ENCODE results near the gene PSORS1C2. TPM values are rescaled to one million over a fixed set of nuclear protein-coding genes. Genes with fewer than 3 reads are reported as not detected.
"Not testable (repeated sequence)": the region's sequence is repeated elsewhere in the genome, so short reads cannot be mapped to it uniquely, and the experiment has no call there.

PSORS1C2 gene
- total RNA-seq, 1 donor from 2014 or later = not detected

DNA sequence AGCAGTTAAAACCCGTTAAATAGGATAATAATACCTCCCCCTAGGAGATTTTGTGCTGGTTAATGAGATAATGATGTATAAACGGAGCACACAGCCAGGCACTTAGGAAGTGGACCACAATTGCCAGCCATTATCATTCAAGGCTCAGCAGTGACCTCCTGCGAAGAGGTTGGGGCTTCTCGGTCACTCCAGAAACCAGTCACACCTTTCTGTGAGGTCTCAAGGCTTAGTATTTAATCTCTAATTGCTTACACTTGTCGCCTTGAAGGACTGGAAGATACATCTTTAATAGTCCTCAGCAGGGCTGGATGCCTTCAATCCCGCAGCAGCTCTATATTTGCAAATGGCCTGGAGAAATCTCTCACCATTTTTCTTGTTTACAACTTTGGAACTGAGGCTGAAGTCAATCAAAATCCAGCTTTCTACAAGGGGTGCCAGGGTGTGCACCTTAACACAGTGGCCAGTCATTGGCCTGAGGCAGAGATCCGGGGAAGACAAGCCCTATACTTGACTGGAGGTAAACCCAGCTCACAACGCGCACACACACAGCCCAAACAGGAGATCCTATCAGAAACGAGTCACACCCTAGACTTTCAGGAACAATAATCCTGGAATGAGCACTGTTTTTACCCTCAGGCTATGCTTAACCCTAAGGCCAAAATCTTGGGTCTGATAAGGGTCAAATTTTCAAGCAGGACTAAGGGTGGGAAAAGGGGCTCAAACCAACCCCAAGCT, 30.4 kb upstream of the PSORS1C2 start:
- DNase-seq (ENCODE audit: extremely low spot score, unreplicated experiment) = no peak
- Mint-ChIP-seq H3K4me3 (no peak overlapping the region), H3K4me1 (ENCODE audit: unreplicated experiment) (peaks cover 13% of the 10 kb centered on the region), H3K36me3 (no peaks in the 10 kb centered on the region), H3K9me3 (no peaks in the 10 kb centered on the region), H3K27ac (no peak overlapping the region), H3K27me3 (peaks cover 22% of the 10 kb centered on the region)
- TF ChIP-seq, protein P1, sequence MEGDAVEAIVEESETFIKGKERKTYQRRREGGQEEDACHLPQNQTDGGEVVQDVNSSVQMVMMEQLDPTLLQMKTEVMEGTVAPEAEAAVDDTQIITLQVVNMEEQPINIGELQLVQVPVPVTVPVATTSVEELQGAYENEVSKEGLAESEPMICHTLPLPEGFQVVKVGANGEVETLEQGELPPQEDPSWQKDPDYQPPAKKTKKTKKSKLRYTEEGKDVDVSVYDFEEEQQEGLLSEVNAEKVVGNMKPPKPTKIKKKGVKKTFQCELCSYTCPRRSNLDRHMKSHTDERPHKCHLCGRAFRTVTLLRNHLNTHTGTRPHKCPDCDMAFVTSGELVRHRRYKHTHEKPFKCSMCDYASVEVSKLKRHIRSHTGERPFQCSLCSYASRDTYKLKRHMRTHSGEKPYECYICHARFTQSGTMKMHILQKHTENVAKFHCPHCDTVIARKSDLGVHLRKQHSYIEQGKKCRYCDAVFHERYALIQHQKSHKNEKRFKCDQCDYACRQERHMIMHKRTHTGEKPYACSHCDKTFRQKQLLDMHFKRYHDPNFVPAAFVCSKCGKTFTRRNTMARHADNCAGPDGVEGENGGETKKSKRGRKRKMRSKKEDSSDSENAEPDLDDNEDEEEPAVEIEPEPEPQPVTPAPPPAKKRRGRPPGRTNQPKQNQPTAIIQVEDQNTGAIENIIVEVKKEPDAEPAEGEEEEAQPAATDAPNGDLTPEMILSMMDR (conservative IDR thresholded peaks at IDR 0.05) = no peak

DNA sequence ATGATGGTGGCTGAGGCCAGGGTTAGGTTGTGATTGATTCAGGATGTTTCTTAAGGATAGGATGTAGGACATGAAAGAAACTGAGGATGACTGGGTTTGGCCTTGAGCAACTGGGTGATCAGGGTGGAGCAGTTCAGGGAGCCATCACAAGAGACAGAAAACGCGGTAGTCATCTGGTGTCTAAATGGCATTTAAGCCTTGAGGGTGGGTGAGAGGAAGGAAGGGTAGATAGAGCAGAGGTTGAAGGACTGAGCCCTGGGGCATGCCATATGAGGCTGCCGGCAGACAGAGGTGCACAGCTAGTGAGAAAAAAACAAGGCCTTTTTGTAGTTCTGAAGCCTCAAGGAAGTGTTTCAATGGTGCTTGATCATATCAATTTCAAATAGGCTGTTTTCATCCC, 29.7 kb upstream of the PSORS1C2 start:
- DNase-seq (ENCODE audit: extremely low spot score, unreplicated experiment) = no peak
- Mint-ChIP-seq H3K9me3 (no peaks in the 10 kb centered on the region), H3K27me3 (peaks cover 22% of the 10 kb centered on the region), H3K4me1 (ENCODE audit: unreplicated experiment) (peaks cover 13% of the 10 kb centered on the region), H3K27ac (no peak overlapping the region), H3K36me3 (no peaks in the 10 kb centered on the region), H3K4me3 (no peak overlapping the region)
- TF ChIP-seq, protein P1 (conservative IDR thresholded peaks at IDR 0.05) = no peak

DNA sequence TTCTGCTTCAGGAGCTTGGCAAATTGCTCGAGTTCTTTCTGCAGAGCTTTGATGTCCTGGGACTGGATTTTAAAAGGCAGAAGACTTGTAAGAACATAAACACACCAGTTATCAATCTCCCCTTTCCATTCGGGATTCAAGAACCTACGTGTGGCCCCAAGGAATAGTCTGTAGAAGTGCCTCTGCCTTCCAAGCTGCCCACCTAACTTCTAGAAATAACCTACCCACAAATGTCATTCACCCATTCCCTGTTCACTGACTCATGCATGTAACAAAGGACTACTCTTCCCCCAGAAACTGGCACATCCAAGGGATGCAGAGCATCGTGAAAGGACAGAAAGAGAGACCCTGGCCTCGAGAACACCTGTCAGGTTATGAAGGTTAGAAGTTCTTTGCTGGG, 27.1 kb upstream of the PSORS1C2 start:
- Mint-ChIP-seq H3K36me3 (peaks cover 4% of the 10 kb centered on the region), H3K4me3 (no peak overlapping the region), H3K4me1 (ENCODE audit: unreplicated experiment) (peaks cover 4% of the 10 kb centered on the region), H3K27me3 (peaks cover 15% of the 10 kb centered on the region), H3K9me3 (no peaks in the 10 kb centered on the region), H3K27ac (no peak overlapping the region)
- no peak for DNase-seq (ENCODE audit: extremely low spot score, unreplicated experiment)
- TF ChIP-seq, protein P1 (conservative IDR thresholded peaks at IDR 0.05) = no peak

DNA sequence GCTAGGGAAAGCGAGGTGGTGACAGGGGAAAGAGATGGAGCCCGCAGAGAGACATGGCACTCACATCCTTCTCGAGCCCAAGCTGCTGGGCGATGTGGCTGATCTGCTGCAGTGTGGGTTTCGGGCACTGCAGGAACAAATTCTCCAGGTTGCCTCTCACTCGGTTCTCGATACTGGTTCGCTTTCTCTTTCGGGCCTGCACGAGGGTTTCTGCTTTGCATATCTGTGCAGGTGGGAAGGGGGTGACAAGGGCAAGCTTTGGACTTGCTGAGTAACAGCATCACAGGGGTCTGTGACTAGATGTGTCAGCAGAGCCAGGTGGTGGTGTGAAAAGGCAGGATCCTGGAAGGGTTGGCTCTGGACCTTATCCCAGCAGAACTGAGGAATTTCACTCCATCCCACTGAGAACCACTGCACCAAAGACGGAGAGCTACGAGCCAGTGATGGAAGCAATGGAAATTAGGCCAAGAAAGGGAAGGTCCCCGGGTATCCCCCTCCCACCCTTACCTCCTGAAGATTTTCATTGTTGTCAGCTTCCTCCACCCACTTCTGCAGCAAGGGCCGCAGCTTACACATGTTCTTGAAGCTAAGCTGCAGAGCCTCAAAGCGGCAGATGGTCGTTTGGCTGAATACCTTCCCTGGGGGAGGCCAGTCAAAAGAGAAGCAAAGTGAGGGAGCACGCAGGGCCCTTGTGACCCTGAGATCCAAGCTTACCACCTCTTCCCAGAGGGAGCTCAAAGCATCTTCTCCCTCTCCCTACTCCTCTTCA, 26.4 kb upstream of the PSORS1C2 start:
- H3K4me1 Mint-ChIP-seq (ENCODE audit: unreplicated experiment); DNase-seq (ENCODE audit: extremely low spot score, unreplicated experiment); H3K36me3 Mint-ChIP-seq; H3K4me3 Mint-ChIP-seq; H3K9me3 Mint-ChIP-seq; H3K27ac Mint-ChIP-seq: not testable (repeated sequence)
- H3K27me3 Mint-ChIP-seq = peaks cover 13% of the 10 kb centered on the region

DNA sequence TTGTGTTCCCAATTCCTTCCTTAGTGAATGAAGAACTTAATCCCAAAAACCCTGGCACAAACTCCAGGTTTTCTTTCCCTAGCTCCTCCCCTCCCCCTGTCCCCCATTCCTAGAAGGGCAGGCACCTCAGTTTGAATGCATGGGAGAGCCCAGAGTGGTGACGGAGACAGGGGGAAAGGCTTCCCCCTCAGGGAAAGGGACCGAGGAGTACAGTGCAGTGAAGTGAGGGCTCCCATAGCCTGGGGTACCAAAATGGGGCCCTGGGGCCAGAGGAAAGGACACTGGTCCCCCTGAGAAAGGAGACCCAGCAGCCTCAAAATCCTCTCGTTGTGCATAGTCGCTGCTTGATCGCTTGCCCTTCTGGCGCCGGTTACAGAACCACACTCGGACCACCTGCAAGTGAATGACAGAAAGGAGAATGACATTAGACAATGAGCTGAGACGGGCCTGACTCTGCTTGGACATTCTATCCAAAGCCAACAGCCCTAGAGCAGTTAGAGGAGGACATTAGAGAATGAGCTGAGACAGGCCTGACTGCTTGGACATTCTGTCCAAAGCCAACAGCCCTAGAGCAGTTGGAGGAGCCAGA, 25.7 kb upstream of the PSORS1C2 start:
- not testable (repeated sequence) for DNase-seq (ENCODE audit: extremely low spot score, unreplicated experiment); H3K27ac Mint-ChIP-seq; H3K36me3 Mint-ChIP-seq; H3K4me3 Mint-ChIP-seq; H3K9me3 Mint-ChIP-seq; H3K4me1 Mint-ChIP-seq (ENCODE audit: unreplicated experiment)
- H3K27me3 Mint-ChIP-seq = peaks cover 13% of the 10 kb centered on the region

DNA sequence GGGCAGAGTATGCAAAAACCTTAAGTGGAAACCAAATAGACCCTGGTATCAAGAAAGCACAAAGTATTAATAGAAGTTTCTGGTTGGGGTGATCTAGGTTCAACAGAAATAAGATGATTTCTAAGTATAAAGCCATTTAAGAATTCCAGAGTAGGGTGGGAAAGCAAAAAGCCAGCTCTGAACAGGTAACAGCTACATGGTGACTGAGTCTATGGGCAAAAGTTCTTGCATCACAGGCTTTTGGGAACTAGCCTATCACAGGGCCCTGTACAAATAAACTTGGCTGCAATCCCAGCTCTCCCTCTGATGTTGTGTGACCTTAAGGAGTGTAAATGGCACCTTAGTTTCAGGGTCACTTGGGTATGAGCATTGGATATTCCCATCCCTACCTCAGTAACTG, 25.1 kb upstream of the PSORS1C2 start:
- Mint-ChIP-seq H3K4me3 (no peak overlapping the region), H3K9me3 (no peaks in the 10 kb centered on the region), H3K4me1 (ENCODE audit: unreplicated experiment) (peaks cover 10% of the 10 kb centered on the region), H3K36me3 (peaks cover 4% of the 10 kb centered on the region), H3K27ac (no peak overlapping the region), H3K27me3 (peaks cover 6% of the 10 kb centered on the region)
- TF ChIP-seq, protein P1 (conservative IDR thresholded peaks at IDR 0.05) = no peak
- no peak for DNase-seq (ENCODE audit: extremely low spot score, unreplicated experiment)

Data from type B pancreatic cell (in vitro differentiated cells).